ENCODE measurements around the gene TTLL10.
A peak's percentile ranks its signal among the peaks of the same experiment; 100 is the strongest.

The TTLL10 gene

GRCh38 chr1:1218524-1219200, 45.0 kb downstream of the TTLL10 start:
- DNase-seq (ENCODE audit: low read depth, low spot score): no peak

GRCh38 chr1:1219341-1219740, 45.7 kb downstream of the TTLL10 start:
- no peak for DNase-seq (ENCODE audit: low read depth, low spot score)

GRCh38 chr1:1220197-1220596, 46.5 kb downstream of the TTLL10 start:
- no peak for DNase-seq (ENCODE audit: low read depth, low spot score)

- DNase-seq (ENCODE audit: low read depth, low spot score): no peak
Measured at GRCh38 chr1:1221887-1222574, 48.4 kb downstream of the TTLL10 start.

GRCh38 chr1:1222575-1223225, 49.0 kb downstream of the TTLL10 start:
- no peak for DNase-seq (ENCODE audit: low read depth, low spot score)

DNA sequence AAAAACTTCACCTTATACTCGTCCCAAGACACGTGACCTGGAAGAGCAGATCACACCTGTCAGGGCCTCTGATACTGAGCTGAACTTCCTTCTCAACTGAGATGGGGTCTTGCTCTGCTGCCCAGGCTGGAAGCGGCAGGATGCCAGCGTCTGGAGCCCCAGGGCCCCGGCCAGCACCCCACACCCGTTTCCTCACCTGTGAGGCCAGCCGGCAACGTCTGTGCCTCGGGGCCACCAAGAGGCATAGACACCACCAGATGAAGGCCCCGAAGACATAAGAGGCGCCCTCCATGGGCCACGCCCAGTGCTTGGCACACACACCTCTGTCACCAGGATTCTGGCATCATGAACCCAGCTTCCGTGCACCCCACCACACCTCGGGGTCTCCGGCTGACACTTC, 49.6 kb downstream of the TTLL10 start:
- DNase-seq (ENCODE audit: low read depth, low spot score): no peak

- no peak for DNase-seq (ENCODE audit: low read depth, low spot score)
Measured at GRCh38 chr1:1223891-1224290, 50.2 kb downstream of the TTLL10 start.

DNA sequence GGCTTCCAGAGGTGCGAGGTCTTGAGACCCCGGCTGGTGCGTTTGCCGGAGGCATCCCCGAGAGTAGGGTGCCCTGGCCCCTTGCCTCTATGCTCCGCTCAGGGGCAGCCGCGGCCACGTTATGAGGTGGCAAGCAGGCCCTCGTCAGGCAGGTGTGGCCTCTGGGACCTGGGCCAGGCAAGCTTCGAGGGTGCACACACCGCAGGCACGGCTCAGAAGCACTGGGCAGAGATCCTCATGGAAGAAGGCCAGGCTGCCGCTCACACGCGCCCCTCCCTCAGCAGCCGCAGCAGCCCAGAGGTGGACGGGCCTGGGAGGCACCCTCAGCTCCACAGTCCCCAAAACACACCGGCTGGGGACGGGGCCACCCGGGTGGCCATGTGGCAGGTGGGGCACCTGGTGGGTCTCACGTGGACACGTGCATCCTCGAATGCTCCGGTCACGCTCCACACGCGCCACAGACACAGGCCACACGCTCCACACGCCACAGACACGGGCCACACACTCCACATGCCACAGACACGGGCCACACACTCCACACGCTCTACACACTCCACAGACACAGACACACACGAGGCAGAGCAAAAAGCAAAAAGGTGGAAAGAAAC, 51.7 kb downstream of the TTLL10 start:
- DNase-seq (ENCODE audit: low read depth, low spot score): no peak

- no peak for DNase-seq (ENCODE audit: low read depth, low spot score)
Measured at GRCh38 chr1:1225913-1226312, 52.2 kb downstream of the TTLL10 start.

GRCh38 chr1:1226566-1227362, 53.1 kb downstream of the TTLL10 start:
- DNase-seq (ENCODE audit: low read depth, low spot score): no peak

- no peak for DNase-seq (ENCODE audit: low read depth, low spot score)
Measured at GRCh38 chr1:1227386-1227785, 53.7 kb downstream of the TTLL10 start.

DNA sequence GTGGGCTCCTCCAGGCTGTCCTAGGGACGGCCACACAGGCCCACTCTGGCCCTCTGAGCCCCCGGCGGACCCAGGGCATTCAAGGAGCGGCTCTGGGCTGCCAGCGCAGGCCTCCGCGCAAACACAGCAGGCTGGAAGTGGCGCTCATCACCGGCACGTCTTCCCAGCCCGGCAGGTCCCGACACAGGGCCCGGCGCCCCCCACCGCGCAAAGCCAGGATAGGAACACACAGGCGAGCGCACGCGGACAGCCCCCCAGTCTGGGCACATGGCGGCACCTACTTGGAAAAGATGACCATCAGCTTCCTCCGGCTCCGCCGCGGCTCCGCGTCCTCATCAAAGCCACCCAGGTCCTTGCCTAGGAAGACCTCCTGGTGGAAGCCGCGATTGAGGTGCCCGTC, 54.5 kb downstream of the TTLL10 start:
- DNase-seq (ENCODE audit: low read depth, low spot score): no peak

DNA sequence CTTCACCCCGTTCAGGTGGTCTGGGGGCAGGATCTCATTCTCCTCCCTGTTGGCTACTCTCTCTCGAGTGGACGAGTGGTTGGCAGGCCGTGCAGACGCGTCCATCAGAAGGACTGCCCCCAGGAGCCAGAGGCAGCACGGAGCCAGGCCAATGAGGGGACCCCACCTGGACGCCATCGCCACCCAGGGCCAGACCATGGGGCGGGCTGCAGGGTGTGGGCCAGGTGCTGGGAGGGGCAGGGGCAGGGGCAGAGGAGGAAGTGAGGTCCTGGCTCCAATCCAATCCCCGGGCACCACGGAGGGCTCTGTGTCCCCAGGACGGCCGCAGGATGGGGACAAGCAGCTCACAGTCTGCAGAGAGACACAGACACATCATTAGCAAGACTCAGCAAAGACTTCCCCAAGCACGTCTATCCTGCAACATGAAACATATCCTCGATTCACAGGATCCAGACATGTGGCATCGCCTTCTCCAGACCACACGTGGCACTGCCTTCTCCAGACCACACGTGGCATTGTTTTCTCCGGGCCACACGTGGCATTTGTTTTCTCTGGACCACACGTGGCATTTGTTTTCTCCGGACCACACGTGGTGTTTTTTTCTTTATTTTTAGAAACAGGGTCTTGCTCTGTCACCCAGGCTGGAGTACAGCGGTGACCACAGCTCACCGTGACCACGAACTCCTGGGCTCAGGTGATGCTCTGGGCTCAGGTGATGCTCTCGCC, 55.1 kb downstream of the TTLL10 start:
- DNase-seq (ENCODE audit: low read depth, low spot score): no peak

GRCh38 chr1:1229770-1230169, 56.1 kb downstream of the TTLL10 start:
- no peak for DNase-seq (ENCODE audit: low read depth, low spot score)

DNA sequence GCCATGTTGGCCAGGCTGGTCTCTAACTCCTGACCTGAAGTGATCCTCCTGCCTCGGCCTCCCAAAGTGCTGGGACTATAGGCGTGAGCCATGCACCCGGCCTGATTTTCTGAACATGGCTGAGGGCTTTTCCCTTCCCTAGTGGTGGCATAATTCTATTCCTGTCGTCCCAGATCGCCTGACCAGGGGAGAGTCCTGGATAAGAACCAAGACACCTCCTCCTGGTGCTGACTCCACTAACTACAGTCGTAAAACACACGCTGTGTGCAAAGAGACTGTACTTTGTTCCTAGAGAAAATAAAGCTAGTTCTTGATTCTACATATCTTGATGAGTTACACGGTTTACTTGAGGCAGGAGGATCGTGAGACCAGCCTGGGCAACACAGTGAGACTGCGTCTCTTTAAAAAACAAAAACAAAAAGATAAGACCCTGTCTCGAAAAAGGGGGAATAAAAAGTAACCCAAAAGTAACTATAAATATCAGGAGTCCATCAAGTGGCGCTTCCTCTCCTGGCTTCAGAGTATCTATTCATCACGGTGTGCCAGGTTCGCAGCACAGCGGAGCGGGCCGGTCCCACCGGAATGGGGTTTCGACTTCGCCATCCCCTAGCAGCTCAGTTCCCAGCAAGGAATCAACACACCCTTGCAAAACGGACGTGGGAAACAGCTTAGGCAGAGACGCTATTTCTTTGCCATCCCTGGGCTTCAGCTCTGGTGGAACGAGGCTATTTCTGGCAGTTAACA, 57.1 kb downstream of the TTLL10 start:
- DNase-seq (ENCODE audit: low read depth, low spot score): no peak

DNA sequence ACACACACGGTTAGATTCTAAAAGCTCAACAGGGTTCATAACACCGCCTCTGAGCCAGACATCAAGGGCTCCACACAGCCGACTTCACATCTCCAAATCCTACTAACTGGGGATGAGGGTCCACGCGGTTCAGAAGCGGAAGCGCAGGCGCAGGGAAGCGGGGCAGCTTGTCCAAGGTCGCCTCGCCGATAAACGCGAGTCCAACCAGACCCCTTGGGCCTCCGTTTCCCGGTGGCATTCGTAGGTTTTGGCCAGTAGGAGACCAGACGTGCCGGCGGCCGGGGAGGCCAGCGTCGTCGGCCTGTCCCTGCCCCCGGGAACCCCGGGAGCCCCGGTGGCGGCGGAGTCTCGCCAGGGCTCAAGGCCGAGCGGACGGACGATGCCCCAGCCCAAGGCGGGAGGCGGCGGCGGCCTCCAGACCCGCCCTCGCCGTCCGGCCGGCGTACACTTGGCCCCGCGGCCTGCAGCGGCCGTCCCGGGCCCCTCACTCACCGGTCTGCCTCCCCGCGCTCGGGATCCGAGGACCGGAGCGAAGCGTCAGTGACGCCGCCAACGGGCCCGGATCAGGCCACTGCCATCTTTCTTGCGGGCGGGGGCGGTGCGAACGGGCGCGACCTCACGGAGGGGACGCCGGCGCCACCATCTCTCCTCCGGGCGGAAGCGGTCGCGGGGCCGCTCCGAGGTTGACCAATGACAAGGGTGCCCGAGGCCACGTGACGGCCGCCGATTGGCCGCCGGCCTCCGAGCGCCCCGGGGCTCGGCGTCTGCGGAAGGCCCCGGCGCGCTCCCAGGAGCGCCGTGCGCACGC, 57.9 kb downstream of the TTLL10 start, which contains the start of gene SDF4:
TSS of gene SDF4 (minus strand) at position 602 of the 808 bp plus-strand sequence. CDS start 3,229 bp downstream, outside the sequence.
- DNase-seq (ENCODE audit: low read depth, low spot score): peak; percentile 98

- no peak for DNase-seq (ENCODE audit: low read depth, low spot score)
Measured at GRCh38 chr1:1232208-1232795, 58.6 kb downstream of the TTLL10 start, which contains the start of gene B3GALT6. TSS of gene B3GALT6 (plus strand) at chr1:1232237. CDS start at chr1:1232279, 42 bp downstream.

- DNase-seq (ENCODE audit: low read depth, low spot score): no peak
Measured at GRCh38 chr1:1232796-1233566, 59.3 kb downstream of the TTLL10 start.
